Left forelimb (tissue), 1 donor: ENCODE data around the gene HNF1A.

Experiments
- DNase-seq: peaks from one replicate; pipeline ENCODE4 v3.0.0-alpha.2; 2018; ENCODE audit warnings: low spot score

Gene HNF1A

DNA sequence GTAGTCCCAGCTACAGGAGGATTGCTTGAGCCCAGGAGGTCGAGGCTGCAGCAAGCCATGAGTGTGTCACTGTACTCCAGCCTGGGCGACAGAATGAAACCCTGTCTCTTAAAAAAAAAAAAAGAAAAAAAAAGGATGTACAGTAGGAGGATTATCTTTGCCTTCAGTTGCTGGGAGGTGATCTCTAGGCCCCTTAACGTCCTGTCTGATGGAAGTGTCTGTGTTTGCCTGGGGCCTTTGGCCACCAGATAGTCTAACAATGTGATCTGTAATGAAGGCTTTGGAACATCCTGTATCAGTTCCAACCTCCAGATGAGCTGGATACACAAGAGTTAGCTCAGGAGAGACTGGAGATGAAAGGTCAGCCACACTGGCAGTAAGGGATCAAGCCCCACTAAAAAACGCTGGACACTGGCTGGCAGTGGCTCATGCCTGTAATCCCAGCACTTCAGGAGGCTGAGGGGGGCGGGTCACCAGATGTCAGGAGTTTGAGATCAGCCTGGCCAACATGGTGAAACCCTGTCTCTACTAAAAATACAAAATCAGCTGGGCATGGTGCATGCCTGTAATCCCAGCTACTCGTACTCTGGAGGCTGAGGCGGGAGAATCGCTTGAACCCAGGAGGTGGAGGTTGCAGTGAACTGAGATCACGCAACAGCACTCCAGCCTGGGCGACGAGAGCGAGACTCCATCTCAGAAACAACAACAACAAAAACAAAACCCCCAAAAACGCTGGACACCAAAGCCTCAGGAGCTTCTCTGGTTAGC is 19.0 kb upstream of the HNF1A start:
- no peak for DNase-seq

GRCh38 chr12:120960657-120961056 is 17.7 kb upstream of the HNF1A start:
- no peak for DNase-seq

GRCh38 chr12:120961604-120962531 is 16.5 kb upstream of the HNF1A start:
- no peak for DNase-seq

DNA sequence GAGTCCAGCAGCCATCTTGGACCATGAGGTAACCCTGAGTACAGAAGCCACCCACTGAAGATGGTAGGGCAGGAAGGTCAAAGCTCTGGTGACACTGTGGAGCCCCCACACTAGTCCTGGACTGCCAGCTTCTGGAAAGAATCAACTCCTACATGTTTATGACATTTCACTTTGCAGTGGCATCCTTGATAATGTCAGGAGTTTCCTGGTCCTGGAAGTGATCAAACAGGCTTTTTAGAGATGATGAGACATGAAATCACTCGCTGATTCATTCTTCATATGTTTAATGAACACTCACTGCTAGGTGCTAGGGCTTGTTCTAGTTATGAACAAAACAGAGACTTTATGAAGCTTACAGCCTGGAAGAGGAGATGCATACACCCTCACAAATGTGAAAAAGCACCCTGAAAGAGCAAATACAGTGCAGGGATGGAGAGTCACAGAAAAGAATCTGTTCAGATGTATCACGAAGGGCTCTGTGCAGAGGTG is 15.8 kb upstream of the HNF1A start:
- no peak for DNase-seq

DNA sequence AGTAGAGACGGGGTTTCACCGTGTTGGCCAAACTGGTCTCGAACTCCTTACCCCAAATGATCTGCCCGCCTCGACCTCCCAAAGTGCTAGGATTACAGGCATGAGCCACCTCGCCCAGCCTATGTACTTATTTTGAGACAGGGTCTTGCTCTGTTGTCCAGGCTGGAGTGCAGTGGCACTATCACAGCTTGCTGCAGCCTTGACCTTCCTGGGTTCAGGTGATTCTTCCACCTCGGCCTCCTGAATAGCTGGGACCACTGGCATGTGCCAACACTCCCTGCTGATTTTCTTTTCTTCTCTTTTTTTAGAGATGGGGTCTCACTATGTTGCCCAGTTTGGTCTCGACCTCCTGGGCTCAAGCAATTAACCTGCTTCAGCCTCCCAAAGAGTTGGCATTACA is 14.0 kb upstream of the HNF1A start:
- DNase-seq, result no peak

- no peak for DNase-seq
Measured at GRCh38 chr12:120965534-120966091, 12.7 kb upstream of the HNF1A start.

GRCh38 chr12:120970310-120970709 is 8.0 kb upstream of the HNF1A start:
- DNase-seq, result peak; percentile 17

DNA sequence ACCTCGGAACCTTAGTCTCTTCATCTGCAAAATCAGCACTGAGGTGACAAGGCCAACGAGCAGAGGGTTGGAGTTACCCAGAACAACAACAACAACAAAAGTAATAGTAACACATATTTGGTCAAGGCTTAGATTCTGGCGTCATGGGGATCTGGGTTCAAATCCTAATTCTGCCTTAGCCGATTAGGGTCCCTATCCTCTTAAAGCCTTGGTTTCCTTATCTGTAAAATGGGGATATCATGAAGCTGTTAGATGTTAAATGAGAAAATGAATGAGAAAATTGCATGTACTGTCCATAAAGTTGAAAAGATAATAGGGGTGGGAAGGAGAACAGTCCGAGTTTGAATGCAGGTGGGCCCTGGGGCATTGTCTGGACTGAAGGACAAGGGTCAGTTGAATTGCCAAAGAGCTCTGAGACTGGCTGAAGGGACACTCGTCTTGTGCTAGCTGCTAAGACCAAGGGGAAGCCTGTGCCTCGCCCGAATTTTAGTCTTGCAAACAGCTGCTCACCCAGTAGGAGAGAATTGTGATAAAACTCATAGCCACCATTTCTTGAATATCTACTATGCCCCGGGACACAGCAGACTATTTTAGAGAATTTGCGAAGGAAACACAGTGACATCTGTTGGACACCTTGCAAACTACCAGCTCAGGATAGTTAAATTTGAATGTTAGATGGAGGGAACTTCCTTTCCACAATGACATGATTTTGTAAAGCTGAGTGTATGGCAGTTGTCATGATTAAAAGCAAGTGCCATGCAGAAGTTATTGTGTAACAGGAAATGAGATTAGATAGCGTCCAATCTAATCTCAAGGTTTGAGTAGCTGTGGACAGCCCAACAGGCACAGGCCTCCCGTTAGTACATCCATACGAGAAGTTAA is 6.8 kb upstream of the HNF1A start:
- no peak for DNase-seq

GRCh38 chr12:120972870-120973543 is 5.3 kb upstream of the HNF1A start:
- no peak for DNase-seq

- DNase-seq, result no peak
Measured at GRCh38 chr12:120977531-120978295, 630 bp upstream of the HNF1A start.

DNA sequence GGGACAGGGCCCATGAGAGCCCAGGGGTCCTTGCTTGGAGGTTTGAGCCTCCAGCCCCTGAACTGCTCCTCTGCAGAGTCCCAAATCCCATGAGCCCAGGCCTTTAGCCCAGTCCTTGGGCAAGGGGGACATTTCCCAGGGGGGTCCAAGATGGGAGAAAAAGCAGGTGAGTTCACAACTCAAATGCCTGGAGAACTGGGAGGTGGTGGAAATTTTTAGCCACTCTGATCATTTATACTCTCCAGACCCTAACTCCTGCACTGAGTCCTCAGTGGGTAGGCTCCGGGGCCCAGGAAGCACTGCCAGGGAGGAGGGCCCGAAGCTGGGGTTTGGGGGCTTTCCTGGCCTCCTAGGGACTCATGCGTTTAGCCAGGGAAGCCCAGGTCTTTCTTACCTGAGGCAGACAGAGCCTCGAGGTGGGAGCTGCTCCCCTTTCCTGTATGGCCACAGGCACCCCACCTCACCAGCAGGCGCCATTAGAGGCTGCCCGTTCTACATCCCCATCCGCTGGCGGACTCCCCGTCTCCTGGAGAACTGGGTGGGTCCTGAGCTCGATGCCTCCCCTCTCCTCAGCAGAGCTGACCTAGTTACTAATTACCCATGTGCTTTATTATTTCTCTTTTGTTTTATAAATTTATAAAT is 998 bp downstream of the HNF1A start:
- no peak for DNase-seq

- DNase-seq, result no peak
Measured at GRCh38 chr12:120979862-120980696, 1.7 kb downstream of the HNF1A start.

DNA sequence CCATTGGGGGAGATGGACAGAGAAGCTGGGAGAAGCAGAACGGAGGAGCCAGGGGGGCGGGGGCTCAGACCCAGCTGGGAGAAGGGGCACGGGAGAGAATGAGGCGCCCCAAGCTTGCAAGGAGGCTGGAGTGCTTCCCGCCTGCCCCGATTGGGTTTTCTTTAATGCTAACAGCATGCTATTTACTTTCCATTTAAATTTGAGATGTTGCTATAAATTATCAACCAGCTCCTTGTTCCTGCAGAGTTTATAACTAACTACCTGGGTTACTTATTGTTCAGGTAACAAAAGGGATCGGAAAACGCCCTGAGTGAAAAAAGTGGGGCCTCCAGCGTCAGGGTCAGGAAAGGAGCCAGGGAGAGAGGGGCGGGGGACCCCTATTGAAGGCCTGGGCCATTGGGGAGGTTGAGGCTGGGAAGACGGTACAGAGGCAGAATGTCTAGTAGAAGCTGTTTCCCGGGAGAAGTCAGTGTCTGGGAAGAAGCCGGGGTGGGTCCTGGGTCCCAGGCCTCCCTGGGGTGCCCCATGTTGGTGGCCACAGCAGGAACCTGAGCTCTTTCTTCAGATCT is 2.5 kb downstream of the HNF1A start:
- no peak for DNase-seq

- DNase-seq, result no peak
Measured at GRCh38 chr12:120981407-120981941, 3.1 kb downstream of the HNF1A start.

DNA sequence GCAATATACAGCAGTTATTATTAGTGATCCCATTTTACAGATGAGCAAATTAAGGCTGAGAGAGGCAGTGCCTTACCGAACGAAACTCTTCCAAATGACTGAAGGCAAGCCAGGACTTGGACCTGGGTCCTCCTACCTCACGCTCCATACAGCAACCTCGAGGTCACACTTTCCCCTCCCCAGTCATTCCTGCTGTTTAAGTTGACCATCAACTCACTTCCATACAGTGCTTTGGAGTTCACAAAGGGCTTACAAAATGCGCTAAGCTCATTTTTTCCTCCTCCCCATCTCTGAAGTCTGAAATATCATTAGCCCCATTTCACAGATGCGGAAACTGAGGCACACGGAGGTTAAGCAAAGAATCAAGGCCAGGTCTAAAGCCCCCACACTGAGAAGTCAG is 4.3 kb downstream of the HNF1A start:
- DNase-seq, result no peak

DNA sequence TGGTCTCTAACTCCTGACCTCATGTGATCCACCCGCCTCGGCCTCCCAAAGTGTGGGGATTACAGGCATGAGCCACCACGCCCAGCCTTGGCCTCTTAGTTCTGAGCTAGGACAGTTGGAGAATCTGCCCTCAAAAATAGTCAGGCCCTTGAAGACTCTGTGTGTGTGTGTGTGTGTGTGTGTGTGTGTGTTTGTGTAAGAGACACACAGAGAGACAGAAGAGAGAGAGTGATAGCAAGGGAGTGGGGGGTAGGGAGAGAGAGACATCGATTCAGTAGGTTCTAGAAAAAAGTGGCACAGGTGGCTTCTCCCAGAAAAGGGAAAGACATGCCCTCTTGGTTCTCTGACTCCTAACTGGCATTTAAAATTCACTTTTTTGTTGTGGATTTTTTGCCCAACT is 5.4 kb downstream of the HNF1A start:
- DNase-seq, result no peak

DNA sequence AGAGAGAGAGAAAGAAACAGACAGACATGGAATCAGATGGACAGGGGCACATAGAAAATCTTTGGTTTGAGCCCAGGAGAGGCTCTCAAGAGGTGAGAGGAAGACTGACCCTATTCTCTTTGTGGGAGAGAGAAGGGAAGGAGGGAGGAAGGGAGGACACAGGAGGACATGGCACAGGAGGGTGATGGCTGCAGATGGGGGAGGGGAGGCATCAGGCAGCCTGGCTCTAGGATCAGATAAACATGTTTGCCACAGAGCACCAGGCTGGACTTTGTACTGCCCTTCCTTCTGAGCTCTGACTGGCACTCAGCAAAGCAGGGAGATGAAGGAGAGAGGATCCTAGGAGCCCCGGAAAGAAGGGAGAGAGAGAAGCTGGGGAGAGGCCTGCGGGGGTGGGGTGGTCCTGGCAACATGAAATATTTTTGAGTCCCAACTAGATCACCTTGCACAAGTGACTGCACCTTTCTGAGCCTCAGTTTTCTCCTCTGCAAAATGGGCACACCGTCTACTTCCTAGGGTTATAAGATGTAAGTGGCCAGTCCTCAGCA is 6.1 kb downstream of the HNF1A start:
- DNase-seq, result no peak

DNA sequence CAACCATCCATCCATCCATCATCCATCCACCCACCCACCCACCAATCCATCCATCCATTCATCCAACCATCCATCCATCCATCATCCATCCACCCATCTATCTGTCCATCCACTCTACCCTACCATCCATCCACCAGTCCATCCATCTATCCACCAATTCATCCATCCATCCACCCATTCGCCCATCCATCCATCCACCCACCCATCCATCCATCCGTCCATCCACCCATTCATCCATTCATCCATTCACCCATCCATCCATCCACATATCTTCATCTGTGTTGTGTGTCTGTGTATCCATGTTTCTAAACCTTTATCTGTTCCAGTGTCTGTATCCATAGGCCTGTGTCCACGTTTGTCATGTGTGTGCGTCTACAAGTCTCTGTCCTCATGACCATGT is 9.9 kb downstream of the HNF1A start:
- no peak for DNase-seq
